ENCODE measurements around the gene RASGEF1C. TPM values are rescaled to one million over a fixed set of nuclear protein-coding genes. Genes with fewer than 3 reads are reported as not detected.

Gene RASGEF1C
- total and polyA plus RNA-seq, 4 donors: 0.09 to 0.10 TPM; not detected in 2

- WGBS: 91% methylated on average over 23 of the region's 23 CpGs
- DNase-seq (ENCODE audit: low spot score): no peak
Observed at GRCh38 chr5:180119031-180119902, 89.7 kb downstream of the RASGEF1C start.

GRCh38 chr5:180118391-180118791 lies 90.6 kb downstream of the RASGEF1C start:
- TF ChIP-seq HNF4A (conservative IDR thresholded peaks at IDR 0.05) (no peak), EGR1 (IDR thresholded peaks at IDR 0.05; ENCODE audit: low read depth in 2 of 2) (no peak), CTCF (IDR thresholded peaks at IDR 0.05; ENCODE audit: low read depth, low read length, missing input control) (no peak), ATF3 (IDR thresholded peaks at IDR 0.05) (no peak), MAX (IDR thresholded peaks at IDR 0.05) (no peak), TAF1 (conservative IDR thresholded peaks at IDR 0.05) (no peak), REST (IDR thresholded peaks at IDR 0.05) (no peak), RAD21 (IDR thresholded peaks at IDR 0.05) (no peak), GABPA (IDR thresholded peaks at IDR 0.05 in 1 of 2, conservative IDR thresholded peaks at IDR 0.05 in 1 of 2) (no peak), NR2F2 (IDR thresholded peaks at IDR 0.05) (no peak)
- no peak overlapping the region for H3K4me3 ChIP-seq (ENCODE audit: low read depth in 1 of 3, low read length in 3 of 3)
- H3K36me3 ChIP-seq (ENCODE audit: control insufficient read depth in 4 of 4, insufficient read depth in 3 of 4, low read depth in 1 of 4, low read length in 3 of 4): no peaks in the 10 kb centered on the region
- no peaks in the 10 kb centered on the region for H3K4me1 ChIP-seq (ENCODE audit: control insufficient read depth in 4 of 4, insufficient read depth in 4 of 4, low read length in 3 of 4)
- WGBS: 91% methylated on average over 14 of the region's 14 CpGs
- no peak for DNase-seq (ENCODE audit: low spot score)
- H3K27ac ChIP-seq (ENCODE audit: low read depth in 1 of 2, low read length in 2 of 2): no peak overlapping the region
- H3K27me3 ChIP-seq (ENCODE audit: control insufficient read depth in 4 of 4, insufficient read depth in 4 of 4, low read length in 3 of 4): no peaks in the 10 kb centered on the region
- no peak overlapping the region for H3K9ac ChIP-seq (ENCODE audit: low read depth in 1 of 2, low read length in 2 of 2)
- no peaks in the 10 kb centered on the region for H3K9me3 ChIP-seq (ENCODE audit: control insufficient read depth in 4 of 4, low read length in 3 of 4)

More at GRCh38 chr5:180119031-180119902, 89.7 kb downstream of the RASGEF1C start:
- no peaks in the 10 kb centered on the region for H3K36me3 ChIP-seq (ENCODE audit: control insufficient read depth in 4 of 4, insufficient read depth in 3 of 4, low read depth in 1 of 4, low read length in 3 of 4)
- TF ChIP-seq FOXA2 (IDR thresholded peaks at IDR 0.05) (no peak), MAX (IDR thresholded peaks at IDR 0.05) (no peak), ATF3 (IDR thresholded peaks at IDR 0.05) (no peak), EGR1 (IDR thresholded peaks at IDR 0.05; ENCODE audit: low read depth in 2 of 2) (no peak), RXRA (IDR thresholded peaks at IDR 0.05) (no peak), HNF4G (IDR thresholded peaks at IDR 0.05) (no peak), NR2F2 (IDR thresholded peaks at IDR 0.05) (no peak), GABPA (IDR thresholded peaks at IDR 0.05 in 1 of 2, conservative IDR thresholded peaks at IDR 0.05 in 1 of 2) (no peak), CTCF (IDR thresholded peaks at IDR 0.05; ENCODE audit: low read depth, low read length, missing input control) (no peak), JUND (IDR thresholded peaks at IDR 0.05) (no peak), SP1 (IDR thresholded peaks at IDR 0.05) (no peak)
- H3K27me3 ChIP-seq (ENCODE audit: control insufficient read depth in 4 of 4, insufficient read depth in 4 of 4, low read length in 3 of 4): no peaks in the 10 kb centered on the region
- H3K4me1 ChIP-seq (ENCODE audit: control insufficient read depth in 4 of 4, insufficient read depth in 4 of 4, low read length in 3 of 4): no peaks in the 10 kb centered on the region
- H3K4me3 ChIP-seq (ENCODE audit: low read depth in 1 of 3, low read length in 3 of 3): no peak overlapping the region
- H3K27ac ChIP-seq (ENCODE audit: low read depth in 1 of 2, low read length in 2 of 2): no peak overlapping the region
- no peak overlapping the region for H3K9ac ChIP-seq (ENCODE audit: low read depth in 1 of 2, low read length in 2 of 2)
- no peaks in the 10 kb centered on the region for H3K9me3 ChIP-seq (ENCODE audit: control insufficient read depth in 4 of 4, low read length in 3 of 4)

Data from liver (tissue), 9 donors.